ENCODE measurements around the gene ILF2.

Gene ILF2

GRCh38 chr1:153627715-153628626 lies 42.8 kb downstream of the ILF2 start, which contains the start of gene S100A1:
S100A1 (plus strand) TSS chr1:153628434; CDS start chr1:153630522, 2,088 bp downstream.
- no peak for DNase-seq (ENCODE audit: low read depth)

- no peak for DNase-seq (ENCODE audit: low read depth)
Observed at GRCh38 chr1:153626904-153627714, 43.7 kb downstream of the ILF2 start, which contains the start of gene S100A13. S100A13 (minus strand) TSS chr1:153627505; CDS start chr1:153626472, 1,033 bp downstream.

GRCh38 chr1:153626477-153626903 lies 44.3 kb downstream of the ILF2 start:
- DNase-seq (ENCODE audit: low read depth), result no peak

GRCh38 chr1:153624965-153625611 lies 45.7 kb downstream of the ILF2 start:
- no peak for DNase-seq (ENCODE audit: low read depth)

GRCh38 chr1:153623101-153623500 lies 47.7 kb downstream of the ILF2 start:
- no peak for DNase-seq (ENCODE audit: low read depth)

GRCh38 chr1:153619171-153619570 lies 51.6 kb downstream of the ILF2 start:
- no peak for DNase-seq (ENCODE audit: low read depth)

- DNase-seq (ENCODE audit: low read depth), result no peak
Observed at GRCh38 chr1:153617663-153618062, 53.1 kb downstream of the ILF2 start.

- DNase-seq (ENCODE audit: low read depth), result no peak
Observed at GRCh38 chr1:153616917-153617311, 53.9 kb downstream of the ILF2 start.

GRCh38 chr1:153616144-153616916 lies 54.5 kb downstream of the ILF2 start, which contains the start of gene S100A14:
S100A14 (minus strand) TSS chr1:153616325; CDS start chr1:153615858, 467 bp downstream.
- no peak for DNase-seq (ENCODE audit: low read depth)

GRCh38 chr1:153615406-153615805 lies 55.4 kb downstream of the ILF2 start:
- no peak for DNase-seq (ENCODE audit: low read depth)

- no peak for DNase-seq (ENCODE audit: low read depth)
Observed at GRCh38 chr1:153614906-153615305, 55.9 kb downstream of the ILF2 start.

GRCh38 chr1:153614189-153614900 lies 56.4 kb downstream of the ILF2 start:
- no peak for DNase-seq (ENCODE audit: low read depth)

- no peak for DNase-seq (ENCODE audit: low read depth)
Observed at GRCh38 chr1:153613406-153613805, 57.4 kb downstream of the ILF2 start.

- no peak for DNase-seq (ENCODE audit: low read depth)
Observed at GRCh38 chr1:153612755-153613331, 58.0 kb downstream of the ILF2 start, which contains the start of gene S100A16. S100A16 (minus strand) TSS chr1:153613137; CDS start chr1:153608151, 4,986 bp downstream.

GRCh38 chr1:153612111-153612754 lies 58.6 kb downstream of the ILF2 start:
- no peak for DNase-seq (ENCODE audit: low read depth)
